K562 (cell line): ENCODE results near the gene DDAH1. TPM values are rescaled to one million over a fixed set of nuclear protein-coding genes. Genes with fewer than 3 reads are reported as not detected.

Experiments used
- ATF1 ChIP-seq, 2 experiments: fragments of 450-650 bp in 1 of 2; IDR thresholded peaks; 2 replicates each; pipeline ENCODE4 v1.6.1; 2016; ENCODE audit warnings: missing compliant biosample characterization in 1 of 2, missing genetic modification characterization in 1 of 2
- CEBPG ChIP-seq, 3 experiments: fragments of 200-800 bp in 1 of 3; sonication (Bioruptor generic) in 1 of 3; sonication (generic) in 1 of 3; formaldehyde crosslinking in 1 of 3; IDR thresholded peaks in 2 of 3; conservative IDR thresholded peaks in 1 of 3; 2 replicates each; pipeline versions ENCODE4 v1.6.1 to v1.8.0; 2016 to 2022; ENCODE audit warnings: missing compliant biosample characterization in 2 of 3, missing genetic modification characterization in 2 of 3, mild to moderate bottlenecking in 1 of 3, missing genetic modification reagents in 1 of 3
- FOSL1 ChIP-seq: fragments of 200-800 bp; sonication (Bioruptor generic); conservative IDR thresholded peaks from 2 replicates; pipeline ENCODE4 v1.6.1; 2016; ENCODE audit warnings: missing genetic modification characterization, missing compliant biosample characterization
- NR2C2 ChIP-seq, 2 experiments: fragments of 200-800 bp in 1 of 2; sonication (Bioruptor generic) in 1 of 2; sonication (generic) in 1 of 2; formaldehyde crosslinking in 1 of 2; IDR thresholded peaks; 2 replicates each; pipeline versions ENCODE4 v1.6.1 to v1.8.0; 2016 to 2022; ENCODE audit warnings: mild to moderate bottlenecking in 1 of 2, missing compliant biosample characterization in 1 of 2, missing genetic modification characterization in 1 of 2, missing genetic modification reagents in 1 of 2
- NR4A1 ChIP-seq, 2 experiments: fragments of 250-450 bp in 1 of 2; fragments of 450-650 bp in 1 of 2; sonication (Bioruptor Pico) in 1 of 2; IDR thresholded peaks; 2 replicates each; pipeline versions ENCODE4 v1.4.0 to v1.6.1; 2016 to 2020; ENCODE audit warnings: mild to moderate bottlenecking in 2 of 2, missing compliant biosample characterization in 1 of 2, missing genetic modification characterization in 1 of 2, moderate library complexity in 1 of 2
- POLR2AphosphoS2 ChIP-seq: IDR thresholded peaks from 2 replicates; pipeline ENCODE4 v1.6.1; 2012; ENCODE audit warnings: low read length, improper control_type of control experiment
- SP1 ChIP-seq: sonication (generic); formaldehyde crosslinking; IDR thresholded peaks from 2 replicates; pipeline ENCODE4 v1.8.1; 2022; ENCODE audit warnings: mild to moderate bottlenecking, missing genetic modification reagents
- ZNF124 ChIP-seq: sonication (generic); formaldehyde crosslinking; IDR thresholded peaks from 2 replicates; pipeline ENCODE4 v1.8.1; 2022; ENCODE audit warnings: missing genetic modification reagents
- ZNF699 ChIP-seq: fragments of 250-450 bp; sonication (Bioruptor Pico); IDR thresholded peaks from 2 replicates; pipeline ENCODE4 v1.8.0; 2021; ENCODE audit warnings: mild to moderate bottlenecking, moderate library complexity; ENCODE audit not compliant: insufficient replicate concordance
- polyA plus RNA-seq, 8 experiments: library from polyadenylated mRNA; depleted of rRNA in 4 of 8; stranded (reverse) in 5 of 8; unstranded in 3 of 8; fragments of >200 nt; fragmentation: Nextera tagmentation in 2 of 8; fragmentation: Illumina TruSeq in 1 of 8; extraction: Ambion mirVana in 2 of 8; extraction: Trizol in 1 of 8; gene quantifications; 2 replicates each; pipeline versions ENCODE4 v1.2.1 to v1.2.3, GENCODE V29; 2011 to 2014; ENCODE audit warnings: inconsistent platforms in 1 of 8, missing spikeins in 1 of 8
- total RNA-seq, 7 experiments: library from RNA; depleted of rRNA in 6 of 7; stranded (reverse); fragments of >200 nt in 6 of 7; fragmentation: Illumina TruSeq in 2 of 7; extraction: Trizol in 2 of 7; gene quantifications; 2 replicates each; pipeline versions ENCODE4 v1.2.1 to v1.2.3, GENCODE V29; 2011 to 2021; ENCODE audit warnings: low replicate concordance in 1 of 7
- TF ChIP-seq, protein P1 (sequence below): fragments of 450-650 bp; IDR thresholded peaks from 2 replicates; pipeline ENCODE4 v1.6.1; 2016; ENCODE audit warnings: borderline replicate concordance
- TF ChIP-seq, protein P2 (sequence below): sonication (generic); formaldehyde crosslinking; IDR thresholded peaks from 2 replicates; pipeline ENCODE4 v1.9.0; 2022; ENCODE audit warnings: mild to moderate bottlenecking, missing genetic modification reagents
- TF ChIP-seq, protein P3 (sequence below): sonication (generic); formaldehyde crosslinking; IDR thresholded peaks from 2 replicates; pipeline ENCODE4 v1.8.1; 2023; ENCODE audit warnings: mild to moderate bottlenecking, missing genetic modification reagents
- TF ChIP-seq, protein P4 (sequence below): sonication (generic); formaldehyde crosslinking; IDR thresholded peaks from 2 replicates; pipeline ENCODE4 v1.8.0; 2023; ENCODE audit warnings: mild to moderate bottlenecking, missing genetic modification reagents
- TF ChIP-seq, protein P5 (sequence below): fragments of 250-450 bp; sonication (Bioruptor Pico); IDR thresholded peaks from 2 replicates; pipeline ENCODE4 v1.5.0; 2021

The DDAH1 gene
- total and polyA plus RNA-seq, 9 of the 15 experiments (the other 6 are each of a cell fraction or from before 2014, with no cell fraction given), result 0.04 to 0.24 (median 0.10) TPM

DNA sequence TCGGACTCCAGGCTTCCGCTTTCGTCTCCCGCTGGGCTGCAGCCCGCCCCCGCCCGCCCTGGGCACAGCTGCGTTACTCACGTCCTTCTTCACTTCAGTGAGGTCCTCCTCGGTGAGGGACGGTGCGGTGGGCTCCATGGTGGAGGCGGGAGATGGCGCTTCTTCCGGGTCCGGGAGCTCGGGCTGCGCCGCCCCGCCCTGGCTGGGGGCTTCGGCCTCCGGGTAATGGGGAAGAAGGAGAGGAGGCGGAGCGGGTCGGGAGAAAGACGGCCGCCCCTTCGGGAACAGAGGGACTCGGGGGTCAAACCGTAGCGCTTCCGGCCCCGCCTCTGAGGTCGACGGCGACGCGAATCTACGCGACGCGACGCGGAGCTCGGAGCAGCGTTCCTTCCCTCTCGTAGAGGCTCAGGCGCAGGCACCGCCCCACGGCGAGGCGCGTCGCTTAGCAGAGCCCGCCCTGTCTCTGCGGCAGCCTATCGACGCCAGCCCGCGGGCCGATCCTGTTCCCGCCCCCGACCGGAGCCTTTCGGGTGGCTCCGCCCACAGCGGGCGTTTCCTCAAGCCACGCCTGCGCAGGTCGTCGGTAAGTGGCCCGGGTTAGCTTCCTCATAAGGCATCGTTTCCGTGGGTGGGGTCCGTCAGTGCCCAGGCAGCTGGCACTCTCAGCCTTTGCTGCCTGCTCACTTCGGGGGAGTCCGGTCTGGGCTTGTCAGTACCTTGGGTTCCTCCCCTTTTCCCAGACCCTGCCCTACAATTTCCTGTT is 188.6 kb downstream of the DDAH1 start, which contains the start of gene BCL10 (continued):
- peak; percentile 88 for TF ChIP-seq ATF1 (CRISPR knock-in tag; IDR thresholded peaks at IDR 0.05)
- peak; percentile 97 for TF ChIP-seq ATF1 (tag; IDR thresholded peaks at IDR 0.05)
- TF ChIP-seq CEBPG (CRISPR knock-in tag; IDR thresholded peaks at IDR 0.05), result no peak
- TF ChIP-seq CEBPG (tag; conservative IDR thresholded peaks at IDR 0.05 in 1 of 2, IDR thresholded peaks at IDR 0.05 in 1 of 2), result no peak
- no peak for TF ChIP-seq NR4A1 (CRISPR knock-in tag; IDR thresholded peaks at IDR 0.05)
- TF ChIP-seq NR4A1 (tag; IDR thresholded peaks at IDR 0.05), result no peak
- no peak for TF ChIP-seq FOSL1 (tag)
- no peak for TF ChIP-seq POLR2AphosphoS2
- peak; percentile 92 for TF ChIP-seq SP1 (CRISPR knock-in tag)
- TF ChIP-seq, protein P1, sequence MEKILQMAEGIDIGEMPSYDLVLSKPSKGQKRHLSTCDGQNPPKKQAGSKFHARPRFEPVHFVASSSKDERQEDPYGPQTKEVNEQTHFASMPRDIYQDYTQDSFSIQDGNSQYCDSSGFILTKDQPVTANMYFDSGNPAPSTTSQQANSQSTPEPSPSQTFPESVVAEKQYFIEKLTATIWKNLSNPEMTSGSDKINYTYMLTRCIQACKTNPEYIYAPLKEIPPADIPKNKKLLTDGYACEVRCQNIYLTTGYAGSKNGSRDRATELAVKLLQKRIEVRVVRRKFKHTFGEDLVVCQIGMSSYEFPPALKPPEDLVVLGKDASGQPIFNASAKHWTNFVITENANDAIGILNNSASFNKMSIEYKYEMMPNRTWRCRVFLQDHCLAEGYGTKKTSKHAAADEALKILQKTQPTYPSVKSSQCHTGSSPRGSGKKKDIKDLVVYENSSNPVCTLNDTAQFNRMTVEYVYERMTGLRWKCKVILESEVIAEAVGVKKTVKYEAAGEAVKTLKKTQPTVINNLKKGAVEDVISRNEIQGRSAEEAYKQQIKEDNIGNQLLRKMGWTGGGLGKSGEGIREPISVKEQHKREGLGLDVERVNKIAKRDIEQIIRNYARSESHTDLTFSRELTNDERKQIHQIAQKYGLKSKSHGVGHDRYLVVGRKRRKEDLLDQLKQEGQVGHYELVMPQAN, result peak; percentile 57
- peak; percentile 91 for TF ChIP-seq NR2C2 (CRISPR knock-in tag; IDR thresholded peaks at IDR 0.05)
- peak; percentile 98 for TF ChIP-seq NR2C2 (tag; IDR thresholded peaks at IDR 0.05)
- TF ChIP-seq, protein P2, sequence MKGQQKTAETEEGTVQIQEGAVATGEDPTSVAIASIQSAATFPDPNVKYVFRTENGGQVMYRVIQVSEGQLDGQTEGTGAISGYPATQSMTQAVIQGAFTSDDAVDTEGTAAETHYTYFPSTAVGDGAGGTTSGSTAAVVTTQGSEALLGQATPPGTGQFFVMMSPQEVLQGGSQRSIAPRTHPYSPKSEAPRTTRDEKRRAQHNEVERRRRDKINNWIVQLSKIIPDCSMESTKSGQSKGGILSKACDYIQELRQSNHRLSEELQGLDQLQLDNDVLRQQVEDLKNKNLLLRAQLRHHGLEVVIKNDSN, result 0 out of 2 replicates have a peak, but pooled peaks have one; percentile 16
- TF ChIP-seq, protein P3, sequence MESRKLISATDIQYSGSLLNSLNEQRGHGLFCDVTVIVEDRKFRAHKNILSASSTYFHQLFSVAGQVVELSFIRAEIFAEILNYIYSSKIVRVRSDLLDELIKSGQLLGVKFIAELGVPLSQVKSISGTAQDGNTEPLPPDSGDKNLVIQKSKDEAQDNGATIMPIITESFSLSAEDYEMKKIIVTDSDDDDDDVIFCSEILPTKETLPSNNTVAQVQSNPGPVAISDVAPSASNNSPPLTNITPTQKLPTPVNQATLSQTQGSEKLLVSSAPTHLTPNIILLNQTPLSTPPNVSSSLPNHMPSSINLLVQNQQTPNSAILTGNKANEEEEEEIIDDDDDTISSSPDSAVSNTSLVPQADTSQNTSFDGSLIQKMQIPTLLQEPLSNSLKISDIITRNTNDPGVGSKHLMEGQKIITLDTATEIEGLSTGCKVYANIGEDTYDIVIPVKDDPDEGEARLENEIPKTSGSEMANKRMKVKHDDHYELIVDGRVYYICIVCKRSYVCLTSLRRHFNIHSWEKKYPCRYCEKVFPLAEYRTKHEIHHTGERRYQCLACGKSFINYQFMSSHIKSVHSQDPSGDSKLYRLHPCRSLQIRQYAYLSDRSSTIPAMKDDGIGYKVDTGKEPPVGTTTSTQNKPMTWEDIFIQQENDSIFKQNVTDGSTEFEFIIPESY (CRISPR knock-in tag), result no peak
- TF ChIP-seq ZNF699 (CRISPR knock-in tag), result no peak
- TF ChIP-seq, protein P4, sequence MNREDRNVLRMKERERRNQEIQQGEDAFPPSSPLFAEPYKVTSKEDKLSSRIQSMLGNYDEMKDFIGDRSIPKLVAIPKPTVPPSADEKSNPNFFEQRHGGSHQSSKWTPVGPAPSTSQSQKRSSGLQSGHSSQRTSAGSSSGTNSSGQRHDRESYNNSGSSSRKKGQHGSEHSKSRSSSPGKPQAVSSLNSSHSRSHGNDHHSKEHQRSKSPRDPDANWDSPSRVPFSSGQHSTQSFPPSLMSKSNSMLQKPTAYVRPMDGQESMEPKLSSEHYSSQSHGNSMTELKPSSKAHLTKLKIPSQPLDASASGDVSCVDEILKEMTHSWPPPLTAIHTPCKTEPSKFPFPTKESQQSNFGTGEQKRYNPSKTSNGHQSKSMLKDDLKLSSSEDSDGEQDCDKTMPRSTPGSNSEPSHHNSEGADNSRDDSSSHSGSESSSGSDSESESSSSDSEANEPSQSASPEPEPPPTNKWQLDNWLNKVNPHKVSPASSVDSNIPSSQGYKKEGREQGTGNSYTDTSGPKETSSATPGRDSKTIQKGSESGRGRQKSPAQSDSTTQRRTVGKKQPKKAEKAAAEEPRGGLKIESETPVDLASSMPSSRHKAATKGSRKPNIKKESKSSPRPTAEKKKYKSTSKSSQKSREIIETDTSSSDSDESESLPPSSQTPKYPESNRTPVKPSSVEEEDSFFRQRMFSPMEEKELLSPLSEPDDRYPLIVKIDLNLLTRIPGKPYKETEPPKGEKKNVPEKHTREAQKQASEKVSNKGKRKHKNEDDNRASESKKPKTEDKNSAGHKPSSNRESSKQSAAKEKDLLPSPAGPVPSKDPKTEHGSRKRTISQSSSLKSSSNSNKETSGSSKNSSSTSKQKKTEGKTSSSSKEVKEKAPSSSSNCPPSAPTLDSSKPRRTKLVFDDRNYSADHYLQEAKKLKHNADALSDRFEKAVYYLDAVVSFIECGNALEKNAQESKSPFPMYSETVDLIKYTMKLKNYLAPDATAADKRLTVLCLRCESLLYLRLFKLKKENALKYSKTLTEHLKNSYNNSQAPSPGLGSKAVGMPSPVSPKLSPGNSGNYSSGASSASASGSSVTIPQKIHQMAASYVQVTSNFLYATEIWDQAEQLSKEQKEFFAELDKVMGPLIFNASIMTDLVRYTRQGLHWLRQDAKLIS (CRISPR knock-in tag), result peak; percentile 78
- TF ChIP-seq, protein P5, sequence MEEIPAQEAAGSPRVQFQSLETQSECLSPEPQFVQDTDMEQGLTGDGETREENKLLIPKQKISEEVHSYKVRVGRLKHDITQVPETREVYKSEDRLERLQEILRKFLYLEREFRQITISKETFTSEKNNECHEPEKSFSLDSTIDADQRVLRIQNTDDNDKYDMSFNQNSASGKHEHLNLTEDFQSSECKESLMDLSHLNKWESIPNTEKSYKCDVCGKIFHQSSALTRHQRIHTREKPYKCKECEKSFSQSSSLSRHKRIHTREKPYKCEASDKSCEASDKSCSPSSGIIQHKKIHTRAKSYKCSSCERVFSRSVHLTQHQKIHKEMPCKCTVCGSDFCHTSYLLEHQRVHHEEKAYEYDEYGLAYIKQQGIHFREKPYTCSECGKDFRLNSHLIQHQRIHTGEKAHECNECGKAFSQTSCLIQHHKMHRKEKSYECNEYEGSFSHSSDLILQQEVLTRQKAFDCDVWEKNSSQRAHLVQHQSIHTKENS, result no peak
- TF ChIP-seq ZNF124 (CRISPR knock-in tag), result no peak
